ENCODE measurements around the gene RCN2.
"Not testable (repeated sequence)": the region's sequence is repeated elsewhere in the genome, so short reads cannot be mapped to it uniquely, and the experiment has no call there.

Gene RCN2

DNA sequence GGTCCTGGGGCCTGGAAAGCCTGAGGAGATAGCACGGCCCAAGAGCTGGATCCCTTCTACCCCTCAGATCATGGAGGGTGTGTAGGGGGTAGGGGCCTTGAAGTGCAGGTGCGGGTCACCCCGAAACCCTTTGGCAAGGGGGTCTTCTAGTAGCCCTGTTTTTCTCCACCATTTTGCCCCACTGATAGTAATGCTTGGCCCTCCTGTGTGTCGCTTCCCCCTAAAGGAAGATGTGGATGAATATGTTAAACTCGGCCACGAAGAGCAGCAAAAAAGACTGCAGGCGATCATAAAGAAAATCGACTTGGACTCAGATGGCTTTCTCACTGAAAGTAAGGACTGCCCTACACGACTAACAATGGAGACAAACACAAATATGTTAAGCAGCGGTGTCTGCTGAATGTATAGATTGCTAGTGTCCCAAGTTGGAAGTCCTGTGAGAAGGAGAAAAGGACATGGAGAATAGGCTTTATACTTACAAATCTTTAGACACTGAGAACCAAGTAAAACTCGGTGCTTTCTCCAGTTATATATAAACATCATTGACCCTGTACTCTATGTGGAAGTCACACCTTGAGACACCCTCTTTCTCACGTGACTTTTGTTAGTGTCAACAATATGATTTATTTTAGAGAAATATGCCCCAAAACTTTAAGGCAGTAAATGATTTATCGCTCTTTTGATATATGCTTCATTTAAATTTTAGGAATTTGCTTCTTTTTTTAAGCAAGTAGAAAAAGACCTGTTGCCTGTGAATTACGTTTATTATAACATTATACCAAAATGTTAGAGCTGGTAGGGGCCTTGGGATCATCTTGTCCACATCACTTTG lies 802 bp downstream of the RCN2 start:
- DNase-seq: no peak

DNA sequence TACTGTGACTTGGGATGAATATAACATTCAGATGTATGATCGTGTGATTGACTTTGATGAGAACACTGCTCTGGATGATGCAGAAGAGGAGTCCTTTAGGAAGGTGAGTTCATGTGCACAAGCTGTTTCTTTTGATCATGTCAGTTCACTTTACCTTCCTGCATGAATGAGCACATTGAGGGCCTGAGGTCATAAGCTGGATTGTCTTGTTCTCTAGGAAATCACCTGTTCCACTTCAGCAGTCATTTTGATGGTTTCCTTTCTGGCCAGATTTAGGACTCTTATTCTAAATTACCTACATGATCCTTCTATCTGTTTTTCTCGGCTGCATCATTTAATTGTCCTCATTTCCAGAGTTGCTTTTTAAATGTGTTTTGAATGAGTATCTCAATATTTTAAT lies 4.1 kb downstream of the RCN2 start:
- no peak for DNase-seq

- no peak for DNase-seq
Observed at GRCh38 chr15:76936671-76937070, 5.1 kb downstream of the RCN2 start.

DNA sequence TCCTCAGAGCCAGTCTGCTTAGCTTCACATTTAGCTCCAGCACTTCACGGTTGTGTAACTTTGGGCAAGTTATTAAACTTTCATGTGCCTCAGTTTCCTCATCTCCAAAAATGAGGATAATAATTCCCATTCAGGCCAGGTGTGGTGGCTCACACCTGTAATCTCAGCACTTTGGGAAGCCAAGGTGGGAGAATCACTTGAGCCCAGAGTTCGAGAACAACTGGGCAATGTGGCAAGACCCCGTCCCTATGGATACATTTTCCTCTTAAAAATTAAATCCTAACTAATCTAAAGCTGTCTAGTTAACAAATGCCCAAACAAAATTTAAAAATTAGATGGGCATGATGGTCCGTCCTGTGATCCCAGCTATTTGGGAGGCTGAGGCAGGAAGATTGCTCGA lies 7.2 kb downstream of the RCN2 start:
- DNase-seq: no peak

GRCh38 chr15:76939715-76940114 lies 8.2 kb downstream of the RCN2 start:
- DNase-seq: no peak

- no peak for DNase-seq
Observed at GRCh38 chr15:76941636-76942035, 10.1 kb downstream of the RCN2 start.

- DNase-seq: no peak
Observed at GRCh38 chr15:76942331-76942730, 10.8 kb downstream of the RCN2 start.

GRCh38 chr15:76945494-76946093 lies 14.0 kb downstream of the RCN2 start:
- no peak for DNase-seq

- no peak for DNase-seq
Observed at GRCh38 chr15:76947454-76947853, 15.9 kb downstream of the RCN2 start.

DNA sequence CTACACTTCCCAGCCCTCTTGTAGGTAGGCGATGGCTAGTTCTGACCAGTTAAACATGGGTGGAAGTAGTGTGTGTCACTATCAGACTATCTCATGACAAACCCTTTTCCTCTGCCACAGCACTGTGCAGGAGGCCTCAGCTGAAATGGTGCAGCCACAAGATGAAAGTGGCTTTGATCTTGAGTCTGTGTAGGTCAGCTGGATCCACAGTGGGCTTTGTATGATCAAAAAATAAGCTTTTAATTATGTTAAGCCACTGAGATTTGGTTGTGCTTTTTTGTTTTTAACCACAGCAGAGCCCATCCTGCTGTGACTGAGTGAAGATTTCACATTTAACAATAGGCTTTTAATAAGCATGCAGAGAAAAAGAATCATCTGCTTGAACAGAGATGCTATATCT lies 19.7 kb downstream of the RCN2 start:
- no peak for DNase-seq

GRCh38 chr15:76953913-76954312 lies 22.4 kb downstream of the RCN2 start:
- no peak for DNase-seq

DNA sequence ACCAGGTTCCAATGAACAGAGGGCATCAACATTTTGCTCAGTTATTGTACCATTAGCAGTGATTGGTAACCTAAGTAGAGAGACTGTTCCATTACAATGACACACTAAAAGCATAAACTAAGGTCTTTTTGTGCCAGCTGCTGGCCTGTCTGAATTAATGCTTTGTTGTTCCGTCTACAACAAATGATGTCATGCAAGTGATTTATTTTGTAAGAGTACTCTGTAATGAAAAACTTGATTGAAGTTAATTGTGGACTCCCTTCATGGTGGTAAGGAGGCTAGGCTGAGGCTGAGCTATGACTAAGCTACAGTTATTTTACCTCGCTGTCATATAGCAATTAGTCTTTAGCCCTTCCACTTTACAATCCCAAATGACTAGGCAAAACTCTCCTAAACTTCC lies 23.2 kb downstream of the RCN2 start:
- no peak for DNase-seq

- no peak for DNase-seq
Observed at GRCh38 chr15:76961268-76962011, 29.9 kb downstream of the RCN2 start.

- no peak for DNase-seq
Observed at GRCh38 chr15:76962337-76963013, 30.9 kb downstream of the RCN2 start.

- no peak for DNase-seq
Observed at GRCh38 chr15:76963596-76963995, 32.0 kb downstream of the RCN2 start.

DNA sequence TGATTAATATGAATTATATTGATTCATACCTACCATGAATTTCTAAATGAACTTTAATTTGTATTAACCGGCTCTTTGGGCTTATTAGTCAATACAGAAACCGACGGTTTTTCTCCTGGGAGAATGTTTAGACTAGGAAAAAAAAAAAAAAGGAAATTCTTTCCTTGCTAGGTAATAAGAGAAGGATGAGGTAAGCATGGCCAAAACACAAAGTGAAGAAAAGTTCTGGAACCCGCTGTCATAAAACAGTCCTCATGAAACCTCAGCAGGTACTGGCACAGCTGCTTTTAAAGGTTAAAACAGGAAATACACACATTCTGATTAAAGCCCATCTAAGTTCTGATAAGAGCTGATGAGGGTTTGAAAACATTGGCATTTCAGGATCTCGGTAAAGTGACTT lies 32.6 kb downstream of the RCN2 start:
- no peak for DNase-seq

DNA sequence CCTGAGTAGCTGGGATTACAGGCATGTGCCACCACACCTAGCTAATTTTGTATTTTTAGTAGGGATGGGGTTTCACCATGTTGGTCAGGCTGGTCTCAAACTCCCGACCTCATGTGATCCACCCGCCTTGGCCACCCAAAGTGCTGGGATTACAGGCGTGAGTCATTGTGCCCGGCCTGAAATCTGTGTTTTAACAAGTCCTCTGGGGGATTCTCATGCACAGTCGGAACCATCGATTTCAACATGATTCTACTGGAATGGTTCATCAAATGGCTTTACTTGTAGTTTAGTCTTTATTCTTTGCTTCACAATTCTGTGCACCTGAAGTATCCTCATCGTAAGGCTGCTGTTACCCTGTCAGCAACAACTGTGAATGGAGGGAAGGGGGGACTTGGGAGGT lies 34.5 kb downstream of the RCN2 start:
- not testable (repeated sequence) for DNase-seq

GRCh38 chr15:76967067-76967466 lies 35.5 kb downstream of the RCN2 start:
- DNase-seq: no peak

- no peak for DNase-seq
Observed at GRCh38 chr15:76968306-76968705, 36.8 kb downstream of the RCN2 start.

DNA sequence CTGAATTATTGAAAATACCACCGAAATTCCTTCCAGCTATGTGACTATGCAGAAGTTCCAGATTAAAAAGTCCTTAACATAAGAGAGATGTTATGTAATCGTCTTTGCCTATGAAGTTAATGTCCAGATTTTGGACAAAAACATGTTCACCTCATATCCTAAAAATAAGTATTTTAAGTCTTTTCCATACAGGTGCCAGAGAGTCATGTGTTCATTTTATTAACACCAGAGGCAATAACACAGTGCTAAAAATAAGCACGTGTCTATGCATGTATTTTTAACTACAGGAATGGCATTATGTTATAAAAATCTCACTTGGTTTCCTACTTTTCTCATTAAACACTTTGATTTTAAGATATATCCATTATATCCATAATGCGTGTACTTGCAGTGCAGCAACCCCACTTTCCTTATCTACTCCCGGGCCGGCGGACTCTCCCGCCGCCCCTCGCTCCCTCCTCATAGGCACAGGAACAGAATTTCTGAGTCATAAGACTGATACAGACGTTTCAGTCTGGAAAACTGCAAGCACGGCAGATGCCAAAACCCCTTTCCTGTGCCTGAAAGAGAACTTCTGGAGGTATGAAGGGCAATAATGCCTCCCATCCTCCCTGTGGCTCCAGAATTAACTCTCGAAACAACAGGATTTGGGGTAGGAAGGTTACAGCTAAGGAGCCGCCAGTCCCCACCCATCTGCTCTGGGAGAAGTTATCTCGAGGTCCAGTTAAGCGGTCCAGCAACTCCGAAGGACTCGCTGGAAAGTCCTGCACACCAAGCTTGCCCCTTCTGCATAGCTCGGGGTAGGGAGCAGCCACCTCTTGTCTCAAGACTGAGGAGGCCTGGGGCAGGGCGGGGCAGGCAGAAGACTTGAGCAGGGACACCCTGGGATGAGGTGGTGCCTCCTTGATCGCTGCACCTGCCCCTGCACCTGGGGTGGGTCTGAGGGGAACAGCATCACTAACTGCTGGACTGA lies 41.1 kb downstream of the RCN2 start:
- no peak for DNase-seq

DNA sequence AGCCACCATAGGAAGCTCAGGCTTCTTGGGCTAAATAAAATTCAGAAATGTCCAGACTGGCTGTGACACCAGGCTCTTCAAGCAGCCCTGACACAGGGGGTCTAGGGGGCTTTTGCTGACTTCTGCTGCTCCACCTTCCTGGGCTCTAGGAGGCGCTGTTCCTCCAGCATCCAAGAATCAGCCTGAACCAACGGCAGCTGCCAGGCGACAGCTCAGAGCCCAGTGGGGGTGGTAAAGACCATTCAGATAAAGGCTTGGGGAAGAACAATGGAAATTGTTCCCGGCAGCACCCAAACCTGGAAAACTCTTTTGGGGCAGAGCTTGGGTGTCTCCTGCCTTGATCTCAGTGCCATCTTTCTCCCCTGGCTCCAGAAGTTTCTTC lies 41.8 kb downstream of the RCN2 start:
- peak; percentile 86 for DNase-seq

DNA sequence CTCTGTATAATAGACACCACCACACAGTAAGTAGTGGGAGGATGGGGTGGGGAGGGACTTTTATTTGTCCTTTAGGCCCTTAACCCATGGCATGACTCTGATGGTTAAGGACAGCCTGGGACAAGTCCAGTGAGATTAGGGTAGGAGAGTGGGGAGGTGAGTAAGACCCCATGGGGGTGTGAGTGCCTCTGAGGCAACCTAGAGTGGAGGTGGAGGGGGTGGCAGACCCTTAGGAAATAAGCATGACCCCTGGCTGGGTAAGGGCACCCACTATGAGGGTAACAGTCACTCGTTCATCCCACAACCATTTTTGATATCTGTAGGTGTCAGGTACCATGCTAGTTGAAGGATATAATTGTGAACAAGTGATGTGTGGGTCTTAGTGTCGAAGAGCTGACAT lies 42.4 kb downstream of the RCN2 start:
- no peak for DNase-seq
